Endothelial cell (in vitro differentiated cells): ENCODE results near the gene CCSER1. TPM values are rescaled to one million over a fixed set of nuclear protein-coding genes. Genes with fewer than 3 reads are reported as not detected.

ENCODE experiments used
- DNase-seq: peaks from one replicate; pipeline ENCODE4 v3.0.0; 2021; ENCODE audit warnings: low spot score
- H3K27ac Mint-ChIP-seq: one replicate; pipeline ENCODE4 v1.8.0; 2021; ENCODE audit warnings: mixed read lengths, inconsistent platforms; ENCODE audit not compliant: unreplicated experiment
- H3K27me3 Mint-ChIP-seq: one replicate; pipeline ENCODE4 v1.8.0; 2021; ENCODE audit warnings: mild to moderate bottlenecking, moderate library complexity, mixed read lengths, inconsistent platforms; ENCODE audit not compliant: unreplicated experiment
- H3K36me3 Mint-ChIP-seq: one replicate; pipeline ENCODE4 v1.8.0; 2021; ENCODE audit warnings: mild to moderate bottlenecking, low read depth, mixed read lengths, inconsistent platforms; ENCODE audit not compliant: unreplicated experiment
- H3K4me1 Mint-ChIP-seq: one replicate; pipeline ENCODE4 v1.8.0; 2021; ENCODE audit warnings: mild to moderate bottlenecking, mixed read lengths, inconsistent platforms; ENCODE audit not compliant: unreplicated experiment
- H3K4me3 Mint-ChIP-seq: one replicate; pipeline ENCODE4 v1.8.0; 2021; ENCODE audit warnings: mild to moderate bottlenecking, mixed read lengths, inconsistent platforms; ENCODE audit not compliant: unreplicated experiment
- H3K9me3 Mint-ChIP-seq: one replicate; pipeline ENCODE4 v1.8.0; 2021; ENCODE audit warnings: mixed read lengths, inconsistent platforms; ENCODE audit not compliant: unreplicated experiment
- total RNA-seq: library from RNA; stranded (reverse); fragmentation: NEBNext Ultra II Directional; extraction: Animal tissue kit (Norgen Biotek cat#: 25700); gene quantifications from one replicate; pipeline ENCODE4 v1.2.1, GENCODE V29; 2021; ENCODE audit not compliant: unreplicated experiment
- TF ChIP-seq, protein P1 (sequence below): fragments of 200-600 bp; sonication (generic); IDR thresholded peaks from one replicate; pipeline ENCODE4 v1.5.0; 2021; ENCODE audit warnings: antibody characterized with exemption; ENCODE audit not compliant: unreplicated experiment

The CCSER1 gene
- total RNA-seq, 1 donor from 2014 or later: 3.0 TPM

GRCh38 chr4:90977726-90978125, 850.5 kb downstream of the CCSER1 start:
- Mint-ChIP-seq H3K27me3 (no peaks in the 10 kb centered on the region), H3K9me3 (no peaks in the 10 kb centered on the region), H3K27ac (no peak overlapping the region), H3K4me3 (no peak overlapping the region), H3K36me3 (no peaks in the 10 kb centered on the region), H3K4me1 (no peaks in the 10 kb centered on the region)
- no peak for DNase-seq
- TF ChIP-seq, protein P1, sequence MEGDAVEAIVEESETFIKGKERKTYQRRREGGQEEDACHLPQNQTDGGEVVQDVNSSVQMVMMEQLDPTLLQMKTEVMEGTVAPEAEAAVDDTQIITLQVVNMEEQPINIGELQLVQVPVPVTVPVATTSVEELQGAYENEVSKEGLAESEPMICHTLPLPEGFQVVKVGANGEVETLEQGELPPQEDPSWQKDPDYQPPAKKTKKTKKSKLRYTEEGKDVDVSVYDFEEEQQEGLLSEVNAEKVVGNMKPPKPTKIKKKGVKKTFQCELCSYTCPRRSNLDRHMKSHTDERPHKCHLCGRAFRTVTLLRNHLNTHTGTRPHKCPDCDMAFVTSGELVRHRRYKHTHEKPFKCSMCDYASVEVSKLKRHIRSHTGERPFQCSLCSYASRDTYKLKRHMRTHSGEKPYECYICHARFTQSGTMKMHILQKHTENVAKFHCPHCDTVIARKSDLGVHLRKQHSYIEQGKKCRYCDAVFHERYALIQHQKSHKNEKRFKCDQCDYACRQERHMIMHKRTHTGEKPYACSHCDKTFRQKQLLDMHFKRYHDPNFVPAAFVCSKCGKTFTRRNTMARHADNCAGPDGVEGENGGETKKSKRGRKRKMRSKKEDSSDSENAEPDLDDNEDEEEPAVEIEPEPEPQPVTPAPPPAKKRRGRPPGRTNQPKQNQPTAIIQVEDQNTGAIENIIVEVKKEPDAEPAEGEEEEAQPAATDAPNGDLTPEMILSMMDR: no peak

DNA sequence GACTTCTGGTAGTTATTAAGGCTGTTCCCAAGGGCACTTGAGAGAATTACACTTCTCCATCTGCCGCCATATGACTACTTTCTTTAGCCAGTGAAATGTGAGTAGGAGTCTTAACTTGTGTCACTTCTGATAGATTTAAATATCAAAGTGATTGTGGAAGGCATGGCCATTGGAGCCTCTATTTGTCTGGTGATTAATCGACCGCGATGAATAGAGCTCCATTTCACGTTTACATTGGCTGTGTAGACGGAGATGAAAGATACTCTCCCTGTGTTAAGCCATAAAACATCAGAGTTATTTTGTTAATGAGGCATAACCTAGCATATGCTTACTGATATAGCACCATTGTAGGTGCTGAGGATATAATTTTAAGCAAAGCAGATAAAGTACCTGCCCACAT, 852.4 kb downstream of the CCSER1 start:
- Mint-ChIP-seq H3K4me3 (no peak overlapping the region), H3K4me1 (no peaks in the 10 kb centered on the region), H3K36me3 (no peaks in the 10 kb centered on the region), H3K9me3 (no peaks in the 10 kb centered on the region), H3K27me3 (no peaks in the 10 kb centered on the region), H3K27ac (no peak overlapping the region)
- TF ChIP-seq, protein P1: no peak
- no peak for DNase-seq

GRCh38 chr4:90982813-90983212, 855.6 kb downstream of the CCSER1 start:
- TF ChIP-seq, protein P1: no peak
- Mint-ChIP-seq H3K27ac (no peak overlapping the region), H3K36me3 (no peaks in the 10 kb centered on the region), H3K4me1 (no peaks in the 10 kb centered on the region), H3K9me3 (no peaks in the 10 kb centered on the region), H3K4me3 (no peak overlapping the region), H3K27me3 (no peaks in the 10 kb centered on the region)
- no peak for DNase-seq

DNA sequence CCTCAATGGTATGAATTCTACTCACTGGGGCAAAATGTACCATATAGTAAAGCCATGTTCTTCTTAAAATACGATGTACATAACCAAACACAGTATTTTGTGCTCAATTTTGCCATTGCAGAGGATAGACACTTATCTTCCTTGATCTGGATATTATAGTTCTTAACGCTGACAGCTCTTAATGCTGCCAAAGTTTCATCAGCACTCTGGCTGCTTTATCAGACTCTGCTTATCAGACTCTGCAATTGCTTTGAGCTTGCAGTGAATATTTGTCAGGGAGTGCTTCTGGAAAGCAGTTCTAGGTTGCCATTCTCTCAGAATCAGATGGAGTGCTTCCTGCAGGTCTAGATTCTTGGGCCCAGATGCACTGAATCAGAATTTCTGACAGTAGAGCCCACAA, 863.1 kb downstream of the CCSER1 start:
- no peaks in the 10 kb centered on the region for H3K36me3 Mint-ChIP-seq
- no peaks in the 10 kb centered on the region for H3K27me3 Mint-ChIP-seq
- no peaks in the 10 kb centered on the region for H3K4me1 Mint-ChIP-seq
- no peaks in the 10 kb centered on the region for H3K9me3 Mint-ChIP-seq
- H3K4me3 Mint-ChIP-seq: no peak overlapping the region
- no peak for DNase-seq
- TF ChIP-seq, protein P1: no peak
- no peak overlapping the region for H3K27ac Mint-ChIP-seq

DNA sequence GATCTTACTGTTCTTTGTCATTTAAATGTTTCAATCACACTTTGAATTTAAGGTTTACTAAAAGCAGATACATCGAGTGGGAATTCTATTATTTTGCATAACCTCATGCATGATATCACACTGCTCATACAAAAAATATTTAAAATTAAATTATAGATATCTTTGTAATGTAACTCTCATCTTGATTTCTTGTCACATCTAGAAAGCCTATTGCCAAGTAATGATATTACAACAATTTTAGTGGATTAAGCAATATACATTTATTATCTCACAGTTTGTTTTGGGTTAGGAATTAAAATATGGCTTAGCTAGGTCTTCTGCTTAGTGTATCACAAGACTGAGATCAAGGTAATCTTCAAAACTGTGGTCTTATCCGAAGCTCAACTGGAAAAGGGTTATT, 865.0 kb downstream of the CCSER1 start:
- Mint-ChIP-seq H3K36me3 (no peaks in the 10 kb centered on the region), H3K4me3 (no peak overlapping the region), H3K9me3 (no peaks in the 10 kb centered on the region), H3K4me1 (no peaks in the 10 kb centered on the region), H3K27ac (no peak overlapping the region), H3K27me3 (no peaks in the 10 kb centered on the region)
- no peak for DNase-seq
- TF ChIP-seq, protein P1: no peak
